ENCODE measurements around the gene LPCAT1. TPM values are rescaled to one million over a fixed set of nuclear protein-coding genes. Genes with fewer than 3 reads are reported as not detected.

The LPCAT1 gene
- total and polyA plus RNA-seq, 10 of the 15 experiments (the other 5 are each of a cell fraction or from before 2014, with no cell fraction given) = 2.3 to 109 (median 72.7) TPM

- TF ChIP-seq SIN3A (IDR thresholded peaks at IDR 0.05; ENCODE audit: low read depth, low read length) (no peak), EP300 (IDR thresholded peaks at IDR 0.05; ENCODE audit: borderline replicate concordance in 1 of 2, control insufficient read depth in 1 of 2, low read depth in 2 of 2, low read length in 2 of 2) (no peak), BRCA1 (IDR thresholded peaks at IDR 0.05; ENCODE audit: low read depth, low read length) (no peak), MAX (IDR thresholded peaks at IDR 0.05; ENCODE audit: low read depth, low read length) (no peak), ZBTB33 (IDR thresholded peaks at IDR 0.05) (no peak), EZH2 (IDR thresholded peaks at IDR 0.05; ENCODE audit: borderline replicate concordance, control insufficient read depth, low read depth, low read length) (no peak), CBX5 (IDR thresholded peaks at IDR 0.05; ENCODE audit: low read depth) (no peak), TCF7 (IDR thresholded peaks at IDR 0.05; ENCODE audit: borderline replicate concordance) (no peak)
Measured at GRCh38 chr5:1463326-1464095, 60.2 kb downstream of the LPCAT1 start (continued).

GRCh38 chr5:1462358-1462757 lies 61.4 kb downstream of the LPCAT1 start:
- Histone ChIP-seq H2AFZ (ENCODE audit: control insufficient read depth, low read depth, low read length) (no peak overlapping the region), H3K4me3 (no peak overlapping the region), H3K79me2 (ENCODE audit: control insufficient read depth, insufficient read depth, low read length) (no peaks in the 10 kb centered on the region), H3K27ac (ENCODE audit: control insufficient read depth, insufficient read depth) (no peak overlapping the region), H3K4me1 (ENCODE audit: control insufficient read depth, insufficient read depth, low read length) (no peaks in the 10 kb centered on the region), H3K27me3 (replicated peaks in 1 of 2; ENCODE audit: control insufficient read depth in 2 of 2, insufficient read depth in 2 of 2, low read length in 1 of 2) (no peaks in the 10 kb centered on the region), H3K9me3 (replicated peaks; ENCODE audit: control insufficient read depth, insufficient read depth, low read length) (peaks cover 4% of the 10 kb centered on the region; the same call in 1 of the 3 replicates), H4K20me1 (ENCODE audit: control insufficient read depth, insufficient read depth) (no peaks in the 10 kb centered on the region), H3K9ac (ENCODE audit: control insufficient read depth, insufficient read depth, low read length) (no peak overlapping the region), H3K36me3 (ENCODE audit: control insufficient read depth in 2 of 2, insufficient read depth in 2 of 2, low read length in 1 of 2) (peaks cover 27 to 34% of the 10 kb centered on the region in 2 experiments), H3K4me2 (ENCODE audit: control insufficient read depth, insufficient read depth) (no peak overlapping the region)
- WGBS (ENCODE audit: insufficient coverage, insufficient replicate concordance, low lambda C conversion rate, missing lambda C conversion rate) = 91% methylated on average over 20 of the region's 20 CpGs
- ChIA-PET RAD21 (ENCODE audit: unreplicated experiment) (no interaction called here), POLR2A (no interaction called here), SMC1A (ENCODE audit: uncharacterized antibody, unreplicated experiment) (no interaction called here), CTCF (no interaction called here)
- TF ChIP-seq POLR2A (IDR thresholded peaks at IDR 0.05; ENCODE audit: low read depth, low read length) (peak; percentile 60; the same call in 1 of the 2 replicates), NFXL1 (IDR thresholded peaks at IDR 0.05; ENCODE audit: borderline replicate concordance) (no peak), CEBPB (IDR thresholded peaks at IDR 0.05; ENCODE audit: borderline replicate concordance in 1 of 2, low read depth in 2 of 2, low read length in 2 of 2) (no peak)
- no TSS peak for BruUV-seq (replicated peaks)
- FAIRE-seq (no peak), DNase-seq (ENCODE audit: low read depth, low spot score) (no peak), ATAC-seq (no peak)
- intact Hi-C loops (cut with micrococcal nuclease; ENCODE audit: unreplicated experiment) = no loop called here
- in situ Hi-C loops (cut with MboI) = no loop called here
